Fibroblast of the conjunctiva (primary cell): ENCODE results near the gene ZBTB22.
"Not testable (repeated sequence)": the region's sequence is repeated elsewhere in the genome, so short reads cannot be mapped to it uniquely, and the experiment has no call there.

ENCODE experiments used
- DNase-seq: peaks from one replicate; pipeline ENCODE4 v3.0.0-alpha.2; 2010; ENCODE audit warnings: low read depth

ZBTB22 gene

GRCh38 chr6:33301877-33302276, 15.7 kb downstream of the ZBTB22 start:
- DNase-seq, result no peak

- DNase-seq, result peak; percentile 83
Observed at GRCh38 chr6:33299237-33299944, 18.2 kb downstream of the ZBTB22 start.

GRCh38 chr6:33298773-33299236, 18.7 kb downstream of the ZBTB22 start, which contains the start of gene RGL2:
TSS of gene RGL2 (minus strand) at chr6:33298942. CDS start at chr6:33298610, 332 bp downstream.
- DNase-seq, result no peak

- peak; percentile 83 for DNase-seq
Observed at GRCh38 chr6:33297956-33298772, 19.4 kb downstream of the ZBTB22 start.

GRCh38 chr6:33297406-33297955, 20.1 kb downstream of the ZBTB22 start:
- no peak for DNase-seq

- DNase-seq, result no peak
Observed at GRCh38 chr6:33296797-33297405, 20.6 kb downstream of the ZBTB22 start.

GRCh38 chr6:33295621-33296369, 21.7 kb downstream of the ZBTB22 start:
- no peak for DNase-seq

GRCh38 chr6:33294086-33294823, 23.3 kb downstream of the ZBTB22 start:
- DNase-seq, result no peak

GRCh38 chr6:33292996-33293682, 24.4 kb downstream of the ZBTB22 start:
- DNase-seq, result no peak

- no peak for DNase-seq
Observed at GRCh38 chr6:33290459-33290858, 27.1 kb downstream of the ZBTB22 start.

- DNase-seq, result no peak
Observed at GRCh38 chr6:33289784-33290315, 27.7 kb downstream of the ZBTB22 start.

GRCh38 chr6:33288921-33289783, 28.4 kb downstream of the ZBTB22 start, which contains the start of the genes PFDN6 and WDR46:
TSS of gene PFDN6 (plus strand) at chr6:33289601. CDS start at chr6:33289857, 256 bp downstream.
TSS of gene WDR46 (minus strand) at chr6:33289239. CDS start at chr6:33289170, 69 bp downstream.
- peak; percentile 75 for DNase-seq

- DNase-seq, result no peak
Observed at GRCh38 chr6:33288141-33288920, 29.2 kb downstream of the ZBTB22 start.

- DNase-seq, result no peak
Observed at GRCh38 chr6:33286946-33287914, 30.3 kb downstream of the ZBTB22 start.

GRCh38 chr6:33285214-33285613, 32.3 kb downstream of the ZBTB22 start:
- not testable (repeated sequence) for DNase-seq

GRCh38 chr6:33280539-33280938, 37.0 kb downstream of the ZBTB22 start:
- no peak for DNase-seq
